C4-2B (cell line): ENCODE measurements around the gene GHSR.

Experiments used
- CTCF ChIP-seq: fragments of 450-650 bp; conservative IDR thresholded peaks from 2 replicates; pipeline ENCODE4 v1.5.1; 2017; ENCODE audit warnings: mild to moderate bottlenecking
- ZFX ChIP-seq: fragments of 450-650 bp; IDR thresholded peaks from 2 replicates; pipeline ENCODE4 v1.6.1; 2017

GRCh38 chr3:172449466-172450149, 1.4 kb upstream of the GHSR start:
- TF ChIP-seq CTCF (no peak), ZFX (no peak)
